GM18873 (cell line): ENCODE measurements around the gene PRSS38.

ENCODE experiments used
- ATAC-seq: cut with Tn5 transposase; IDR thresholded peaks from one replicate; pipeline ENCODE4 v1.9.1; 2021; ENCODE audit warnings: mild to moderate bottlenecking, moderate library complexity, moderate number of reproducible peaks; ENCODE audit not compliant: unreplicated experiment, low FRiP score

Gene PRSS38

DNA sequence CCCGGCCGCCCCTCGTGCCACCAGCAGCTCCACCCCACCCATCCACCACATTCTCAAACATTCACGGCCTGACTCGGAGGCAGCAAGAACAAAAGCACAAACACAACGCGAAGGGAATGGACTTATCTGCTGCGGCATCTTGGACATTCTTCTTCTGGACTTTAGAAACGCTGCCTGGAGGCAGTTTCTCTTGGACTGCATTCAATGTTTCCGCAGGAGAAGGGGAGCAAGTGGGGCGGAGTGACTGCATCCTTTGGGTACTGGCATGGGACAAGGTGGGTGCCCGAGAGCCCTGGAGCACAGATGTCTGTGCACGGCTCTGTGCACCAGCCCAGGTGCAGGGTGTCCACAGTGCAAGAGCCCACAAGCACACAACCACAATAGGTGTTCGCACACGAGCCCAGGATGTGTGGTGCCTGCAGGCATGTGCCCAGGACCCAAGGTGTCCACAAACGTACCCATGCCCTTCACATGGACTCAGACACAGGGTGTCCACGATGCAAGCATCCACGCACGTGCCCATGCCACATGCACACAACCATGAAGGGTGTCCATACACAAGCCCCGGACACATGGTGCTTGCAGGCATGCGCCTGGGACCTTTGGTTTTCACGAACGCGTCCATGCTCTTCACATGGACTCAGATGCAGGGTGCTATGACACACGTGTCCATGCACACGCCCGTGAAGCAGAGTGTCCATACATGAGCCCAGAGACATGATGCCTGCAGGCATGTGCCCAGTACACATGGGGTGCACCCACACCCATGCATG, 78.7 kb downstream of the PRSS38 start:
- ATAC-seq, result no peak

DNA sequence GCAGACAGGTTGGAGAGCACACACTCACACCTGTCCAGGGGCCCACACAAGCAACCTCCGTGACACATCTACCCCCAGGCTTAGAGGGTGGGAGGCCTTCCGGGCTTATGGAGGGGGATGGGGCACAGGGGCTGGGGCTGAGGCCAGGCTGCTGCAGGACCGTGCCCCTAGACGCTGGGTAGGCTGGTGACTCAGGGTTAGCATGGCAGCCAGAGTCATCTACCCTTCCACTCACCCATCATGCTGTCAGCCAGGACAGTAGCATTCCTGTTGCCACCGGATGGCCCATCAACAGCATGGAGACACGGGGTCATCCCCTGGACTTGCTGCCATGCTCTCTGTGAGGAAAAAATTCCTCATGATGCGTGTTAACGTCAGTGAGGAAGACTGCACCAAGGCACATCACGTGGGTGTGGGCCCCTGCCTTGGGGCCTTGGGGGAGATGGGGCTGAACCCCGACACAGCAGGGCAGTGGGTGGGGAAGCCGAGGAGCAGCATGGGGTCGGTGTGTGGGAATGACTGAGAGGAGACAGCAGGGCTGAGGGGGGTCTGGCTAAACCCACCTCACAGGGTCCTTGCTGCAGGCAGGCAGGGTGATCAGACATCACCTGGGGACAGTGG, 79.5 kb downstream of the PRSS38 start:
- ATAC-seq, result no peak
